ENCODE data around the gene ANP32D. TPM values are rescaled to one million over a fixed set of nuclear protein-coding genes. Genes with fewer than 3 reads are reported as not detected.
"Not testable (repeated sequence)": the region's sequence is repeated elsewhere in the genome, so short reads cannot be mapped to it uniquely, and the experiment has no call there.

ANP32D gene
- total RNA-seq, 4 donors from 2014 or later, result not detected

- TF ChIP-seq EP300 (IDR thresholded peaks at IDR 0.05; ENCODE audit: low read depth) (no peak), POLR2AphosphoS5 (IDR thresholded peaks at IDR 0.05) (no peak), POLR2A (IDR thresholded peaks at IDR 0.05) (no peak), CTCF (IDR thresholded peaks at IDR 0.05) (no peak)
- intact Hi-C loops (cut with DNase I; ENCODE audit: low total_unique reads) (no loop called here), in situ Hi-C loops (cut with MboI; ENCODE audit: low pct_ligation_motif_present in 1 of 4, low pct_unique_long_range_greater_than_20kb in 1 of 4, low sequenced_read_pairs in 3 of 4) (no loop called here)
- WGBS, 2 donors (ENCODE audit: low coverage in 1 of 2), result 41% methylated on average over 1 of the region's 1 CpG; no CpG with 5 or more reads in 1 of the 2 donors
- H3K9me3 ChIP-seq, result peaks cover 0 to 3% of the 10 kb centered on the region in 2 donors
- H3K27ac ChIP-seq, result no peak overlapping the region
- H3K4me1 ChIP-seq, result no peaks in the 10 kb centered on the region
- no peaks in the 10 kb centered on the region for H3K27me3 ChIP-seq
- H3K36me3 ChIP-seq, result no peaks in the 10 kb centered on the region
- no peak for DNase-seq
- H3K4me3 ChIP-seq, result no peak overlapping the region
Observed at GRCh38 chr12:48510111-48510510, 37.8 kb downstream of the ANP32D start.

GRCh38 chr12:48512855-48513254 lies 40.5 kb downstream of the ANP32D start:
- no peak for DNase-seq
- no peaks in the 10 kb centered on the region for H3K4me1 ChIP-seq
- no peak for TF ChIP-seq CTCF (IDR thresholded peaks at IDR 0.05)
- no peak for TF ChIP-seq EP300 (IDR thresholded peaks at IDR 0.05; ENCODE audit: low read depth)
- TF ChIP-seq POLR2AphosphoS5 (IDR thresholded peaks at IDR 0.05), result no peak
- TF ChIP-seq POLR2A (IDR thresholded peaks at IDR 0.05), result no peak
- intact Hi-C loops (cut with DNase I; ENCODE audit: low total_unique reads) (no loop called here), in situ Hi-C loops (cut with MboI; ENCODE audit: low pct_ligation_motif_present in 1 of 4, low pct_unique_long_range_greater_than_20kb in 1 of 4, low sequenced_read_pairs in 3 of 4) (no loop called here)
- no peak overlapping the region for H3K4me3 ChIP-seq
- H3K9me3 ChIP-seq, result peaks cover 0 to 3% of the 10 kb centered on the region in 2 donors
- H3K36me3 ChIP-seq, result no peaks in the 10 kb centered on the region
- no peaks in the 10 kb centered on the region for H3K27me3 ChIP-seq
- WGBS, 2 donors (ENCODE audit: low coverage in 1 of 2), result 38 to 60% methylated on average over 2 of the region's 2 CpGs
- H3K27ac ChIP-seq, result no peak overlapping the region

GRCh38 chr12:48514728-48515127 lies 42.4 kb downstream of the ANP32D start:
- Histone ChIP-seq H3K4me3 (no peak overlapping the region), H3K9me3 (peaks cover 0 to 3% of the 10 kb centered on the region in 2 donors), H3K27ac (no peak overlapping the region), H3K4me1 (no peaks in the 10 kb centered on the region), H3K36me3 (no peaks in the 10 kb centered on the region), H3K27me3 (no peaks in the 10 kb centered on the region)
- DNase-seq, result no peak
- in situ Hi-C loops (cut with MboI; ENCODE audit: low pct_ligation_motif_present in 1 of 4, low pct_unique_long_range_greater_than_20kb in 1 of 4, low sequenced_read_pairs in 3 of 4), result no loop called here
- intact Hi-C loops (cut with DNase I; ENCODE audit: low total_unique reads), result no loop called here
- TF ChIP-seq EP300 (IDR thresholded peaks at IDR 0.05; ENCODE audit: low read depth) (no peak), POLR2A (IDR thresholded peaks at IDR 0.05) (no peak), CTCF (IDR thresholded peaks at IDR 0.05) (no peak), POLR2AphosphoS5 (IDR thresholded peaks at IDR 0.05) (no peak)
- WGBS, 2 donors (ENCODE audit: low coverage in 1 of 2), result 83 to 85% methylated on average over 1 of the region's 1 CpG

- intact Hi-C loops (cut with DNase I; ENCODE audit: low total_unique reads); DNase-seq; in situ Hi-C loops (cut with MboI; ENCODE audit: low pct_ligation_motif_present in 1 of 4, low pct_unique_long_range_greater_than_20kb in 1 of 4, low sequenced_read_pairs in 3 of 4); H3K4me1 ChIP-seq; H3K27ac ChIP-seq; H3K4me3 ChIP-seq; H3K27me3 ChIP-seq; H3K36me3 ChIP-seq; H3K9me3 ChIP-seq: not testable (repeated sequence)
- WGBS, 2 donors (ENCODE audit: low coverage in 1 of 2), result 91% methylated on average over 15 of the region's 24 CpGs; no CpG with 5 or more reads in 1 of the 2 donors
Observed at GRCh38 chr12:48520381-48520780, 48.0 kb downstream of the ANP32D start.

Other genes starting within 250 kb of the ANP32D start
- 10 to 100 TPM; 11.5 to 27.7 (median 15.2) TPM for gene ZNF641, start 121.6 kb upstream of the ANP32D start, total RNA-seq
- under 1 TPM in 1 of 4 donors, not detected in 3; 0.95 TPM for gene C12orf54, start 9.9 kb downstream of the ANP32D start, total RNA-seq
- not detected for gene OR8S1, start 53.1 kb downstream of the ANP32D start, total RNA-seq
- gene LALBA, start 97.5 kb downstream of the ANP32D start, total RNA-seq, result not detected
- gene KANSL2, start 209.7 kb downstream of the ANP32D start, total RNA-seq, result 10 to 100 TPM; 12.7 to 80.8 (median 39.7) TPM
- gene CCNT1, start 244.1 kb downstream of the ANP32D start, total RNA-seq, result 10 to 100 TPM in 3 of 4 donors, 1 to 10 TPM in 1; 10.0 to 29.4 (median 23.6) TPM